GM21825 (cell line): ENCODE data around the gene HSF4.

Source experiments
- ATAC-seq: cut with Tn5 transposase; IDR thresholded peaks from one replicate; pipeline ENCODE4 v1.9.1; 2021; ENCODE audit warnings: mild to moderate bottlenecking, moderate library complexity; ENCODE audit not compliant: unreplicated experiment

HSF4 gene

GRCh38 chr16:67199011-67199807, 34.7 kb downstream of the HSF4 start, which contains the start of gene ELMO3:
Gene ELMO3 (plus strand): TSS chr16:67199131. CDS start chr16:67199327, 196 bp downstream.
- ATAC-seq: no peak

GRCh38 chr16:67199808-67200198, 35.3 kb downstream of the HSF4 start:
- no peak for ATAC-seq

- no peak for ATAC-seq
Observed at GRCh38 chr16:67200491-67200890, 35.9 kb downstream of the HSF4 start.

GRCh38 chr16:67201411-67202345, 37.1 kb downstream of the HSF4 start:
- ATAC-seq: no peak

GRCh38 chr16:67202426-67202825, 37.9 kb downstream of the HSF4 start:
- no peak for ATAC-seq

- no peak for ATAC-seq
Observed at GRCh38 chr16:67202956-67203493, 38.5 kb downstream of the HSF4 start.

- ATAC-seq: no peak
Observed at GRCh38 chr16:67204076-67204475, 39.5 kb downstream of the HSF4 start.

GRCh38 chr16:67206129-67206837, 41.7 kb downstream of the HSF4 start:
- ATAC-seq: no peak

- ATAC-seq: no peak
Observed at GRCh38 chr16:67206838-67207248, 42.3 kb downstream of the HSF4 start.

- ATAC-seq: no peak
Observed at GRCh38 chr16:67207249-67208091, 42.9 kb downstream of the HSF4 start.

GRCh38 chr16:67208154-67208896, 43.8 kb downstream of the HSF4 start:
- ATAC-seq: no peak

GRCh38 chr16:67209565-67209964, 45.0 kb downstream of the HSF4 start:
- ATAC-seq: no peak

GRCh38 chr16:67210069-67210937, 45.8 kb downstream of the HSF4 start:
- ATAC-seq: no peak

- ATAC-seq: no peak
Observed at GRCh38 chr16:67211674-67212073, 47.1 kb downstream of the HSF4 start.

- no peak for ATAC-seq
Observed at GRCh38 chr16:67212766-67213165, 48.2 kb downstream of the HSF4 start.

- ATAC-seq: no peak
Observed at GRCh38 chr16:67213197-67214019, 48.9 kb downstream of the HSF4 start.

- ATAC-seq: no peak
Observed at GRCh38 chr16:67215706-67216105, 51.2 kb downstream of the HSF4 start.
